CD4-positive, alpha-beta T cell (primary cell): ENCODE results near the gene PIMREG. TPM values are rescaled to one million over a fixed set of nuclear protein-coding genes. Genes with fewer than 3 reads are reported as not detected.
A peak's percentile ranks its signal among the peaks of the same experiment; 100 is the strongest.

Source experiments
- ATAC-seq: fragments of 200-7000 bp; cut with Tn5 transposase; one replicate; pipeline ENCODE4 v1.10.0; 2022; ENCODE audit warnings: mild to moderate bottlenecking; ENCODE audit not compliant: poor library complexity
- CTCF ChIA-PET: fragments of 350-600 bp; sonication (Branson Sonifier 250); formaldehyde crosslinking; loops from one replicate; lab custom pipeline; 2021; ENCODE audit warnings: antibody characterized with exemption, inconsistent platforms; lab: Charles Lee
- POLR2A ChIA-PET: fragments of 350-600 bp; sonication (Branson Sonifier 250); formaldehyde crosslinking; loops from one replicate; lab custom pipeline; 2021; ENCODE audit warnings: antibody characterized with exemption, inconsistent platforms; lab: Charles Lee
- DNase-seq, 14 experiments: peaks; one replicate each; pipeline ENCODE4 v3.0.0-alpha.2; 2013 to 2020; ENCODE audit warnings: mixed read lengths in 2 of 14
- H3K27ac ChIP-seq, 2 donors: one replicate each; pipeline versions ENCODE4 v1.5.1 to v1.7.0; 2013; ENCODE audit warnings: low read length in 2 of 2, low read depth in 1 of 2, mild to moderate bottlenecking in 1 of 2
- H3K27me3 ChIP-seq, 2 experiments: 1 replicate in 1 of 2; 2 replicates in 1 of 2; pipeline versions ENCODE4 v1.6.1 to v1.7.0; 2013; ENCODE audit warnings: low read length in 2 of 2, control low read depth in 1 of 2, mild to moderate bottlenecking in 1 of 2, moderate library complexity in 1 of 2; ENCODE audit not compliant: insufficient read depth in 2 of 2, control insufficient read depth in 1 of 2
- H3K36me3 ChIP-seq: one replicate; pipeline ENCODE4 v1.6.1; 2013; ENCODE audit warnings: low read length, control low read depth; ENCODE audit not compliant: insufficient read depth
- H3K4me1 ChIP-seq: one replicate; pipeline ENCODE4 v1.6.1; 2013; ENCODE audit warnings: low read length, control low read depth; ENCODE audit not compliant: insufficient read depth
- H3K4me3 ChIP-seq: one replicate; pipeline ENCODE4 v1.5.1; 2013; ENCODE audit warnings: mild to moderate bottlenecking, low read length, moderate library complexity
- H3K9me3 ChIP-seq, 2 experiments: 1 replicate in 1 of 2; 2 replicates in 1 of 2; pipeline versions ENCODE4 v1.6.1 to v1.7.0; 2013; ENCODE audit warnings: low read length in 2 of 2, mild to moderate bottlenecking in 2 of 2, control low read depth in 1 of 2, moderate library complexity in 1 of 2; ENCODE audit not compliant: control insufficient read depth in 1 of 2, insufficient read depth in 1 of 2
- H3K27ac Mint-ChIP-seq: one replicate; pipeline ENCODE4 v1.8.0; 2020; ENCODE audit warnings: mixed read lengths
- H3K27me3 Mint-ChIP-seq: one replicate; pipeline ENCODE4 v1.8.0; 2021; ENCODE audit warnings: mixed read lengths
- H3K36me3 Mint-ChIP-seq: one replicate; pipeline ENCODE4 v1.8.0; 2021; ENCODE audit warnings: low read depth, mixed read lengths
- H3K4me1 Mint-ChIP-seq: one replicate; pipeline ENCODE4 v1.8.0; 2021; ENCODE audit warnings: low read depth, mixed read lengths
- H3K4me3 Mint-ChIP-seq: one replicate; pipeline ENCODE4 v1.8.0; 2020; ENCODE audit warnings: mild to moderate bottlenecking, mixed read lengths
- H3K9me3 Mint-ChIP-seq: one replicate; pipeline ENCODE4 v1.8.0; 2020; ENCODE audit warnings: mixed read lengths
- CTCF ChIP-seq: fragments of 200-600 bp; IDR thresholded peaks from one replicate; pipeline ENCODE4 v1.8.0; 2022; ENCODE audit warnings: antibody characterized with exemption, mild to moderate bottlenecking
- intact Hi-C, 2 experiments: fragments of 100-400 bp; cut with DNase I in 1 of 2; cut with micrococcal nuclease in 1 of 2; formaldehyde crosslinking; loops; one replicate each; pipeline versions ENCODE4 v1.15.1 to v1.9.0; 2023 to 2025; cut with DNase I, micrococcal nuclease
- total RNA-seq, 174 experiments: library from RNA in 2 of 174; stranded (reverse) in 2 of 174; gene quantifications; one replicate each; pipeline ENCODE4 v1.2.3 and lab custom pipeline; 2021 to 2026

The PIMREG gene
- total RNA-seq, 2 experiments from 2014 or later = not detected

GRCh38 chr17:6456914-6457687 is 12.8 kb downstream of the PIMREG start:
- intact Hi-C loops = no loop called here
- no peaks in the 10 kb centered on the region for H3K36me3 ChIP-seq
- H3K4me1 ChIP-seq = peaks cover 10% of the 10 kb centered on the region
- TF ChIP-seq CTCF = no peak
- H3K27ac ChIP-seq = no peak overlapping the region
- Mint-ChIP-seq H3K9me3 (no peaks in the 10 kb centered on the region), H3K27me3 (no peaks in the 10 kb centered on the region), H3K27ac (peak overlapping the region; percentile 19), H3K36me3 (no peaks in the 10 kb centered on the region), H3K4me1 (peaks cover 9% of the 10 kb centered on the region), H3K4me3 (no peak overlapping the region)
- ChIA-PET POLR2A (no interaction called here), CTCF (no interaction called here)
- H3K4me3 ChIP-seq = no peak overlapping the region
- DNase-seq (no peak), ATAC-seq (no peak)
- no peaks in the 10 kb centered on the region for H3K9me3 ChIP-seq
- H3K27me3 ChIP-seq = no peaks in the 10 kb centered on the region

GRCh38 chr17:6457688-6458459 is 13.6 kb downstream of the PIMREG start:
- no peaks in the 10 kb centered on the region for H3K27me3 ChIP-seq
- no peak overlapping the region for H3K27ac Mint-ChIP-seq
- H3K4me3 Mint-ChIP-seq = no peak overlapping the region
- H3K4me1 ChIP-seq = peaks cover 10% of the 10 kb centered on the region
- no peak overlapping the region for H3K4me3 ChIP-seq
- POLR2A ChIA-PET = no interaction called here
- DNase-seq = no peak
- H3K4me1 Mint-ChIP-seq = peaks cover 9% of the 10 kb centered on the region
- intact Hi-C loops = no loop called here
- H3K27ac ChIP-seq = no peak overlapping the region
- H3K36me3 Mint-ChIP-seq = no peaks in the 10 kb centered on the region
- no peaks in the 10 kb centered on the region for H3K36me3 ChIP-seq
- H3K9me3 Mint-ChIP-seq = no peaks in the 10 kb centered on the region
- H3K9me3 ChIP-seq = no peaks in the 10 kb centered on the region
- no peak for TF ChIP-seq CTCF
- CTCF ChIA-PET = no interaction called here
- ATAC-seq = no peak
- H3K27me3 Mint-ChIP-seq = no peaks in the 10 kb centered on the region

- ATAC-seq = no peak
- no peak overlapping the region for H3K4me3 Mint-ChIP-seq
- intact Hi-C loops = no loop called here
- Histone ChIP-seq H3K27ac (no peak overlapping the region), H3K36me3 (no peaks in the 10 kb centered on the region), H3K27me3 (no peaks in the 10 kb centered on the region), H3K9me3 (no peaks in the 10 kb centered on the region), H3K4me1 (peaks cover 10% of the 10 kb centered on the region), H3K4me3 (no peak overlapping the region)
- H3K27me3 Mint-ChIP-seq = no peaks in the 10 kb centered on the region
- ChIA-PET POLR2A (no interaction called here), CTCF (no interaction called here)
- no peak overlapping the region for H3K27ac Mint-ChIP-seq
- H3K9me3 Mint-ChIP-seq = no peaks in the 10 kb centered on the region
- H3K36me3 Mint-ChIP-seq = no peaks in the 10 kb centered on the region
- DNase-seq = no peak
- no peak for TF ChIP-seq CTCF
- peaks cover 9% of the 10 kb centered on the region for H3K4me1 Mint-ChIP-seq
These were observed 14.2 kb downstream of the PIMREG start for GRCh38 chr17:6458460-6458950.
